ENCODE data around the gene TPPP.

TPPP gene

DNA sequence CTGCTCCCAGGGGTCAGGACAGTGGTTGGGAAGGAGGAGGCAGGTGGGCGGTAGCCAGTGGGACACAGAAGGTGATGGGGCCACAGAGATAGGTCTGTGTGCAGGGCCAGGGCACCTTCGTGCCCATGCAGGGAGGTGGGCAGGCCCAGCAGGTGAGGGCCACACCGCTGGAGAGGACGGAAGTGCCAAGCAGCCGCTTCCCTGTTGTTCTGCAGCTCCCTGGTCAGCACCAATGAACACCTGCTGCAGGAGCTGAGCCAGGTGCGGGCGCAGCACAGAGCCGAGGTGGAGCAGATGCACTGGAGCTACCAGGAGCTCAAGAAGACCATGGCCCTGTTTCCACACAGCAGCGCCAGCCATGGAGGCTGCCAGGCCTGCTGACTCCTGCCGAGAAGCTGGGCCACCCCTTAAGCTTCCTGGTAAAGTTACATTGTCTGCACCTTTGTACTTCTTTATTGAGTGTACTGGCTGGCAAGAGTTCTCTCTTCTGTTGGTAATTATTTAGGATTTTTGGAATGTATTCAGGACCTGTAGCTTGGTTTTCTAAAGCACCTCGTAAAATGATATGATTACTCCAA lies 40.3 kb downstream of the TPPP start:
- no peak for TF ChIP-seq NFRKB (IDR thresholded peaks at IDR 0.05)
- TF ChIP-seq FOXM1 (IDR thresholded peaks at IDR 0.05; ENCODE audit: borderline replicate concordance) = no peak
- no peak for TF ChIP-seq CTBP1 (IDR thresholded peaks at IDR 0.05; ENCODE audit: borderline replicate concordance)
- TF ChIP-seq ELF4 (IDR thresholded peaks at IDR 0.05) = no peak
- TF ChIP-seq HDGF (IDR thresholded peaks at IDR 0.05; ENCODE audit: borderline replicate concordance) = no peak
- no peak for TF ChIP-seq ARNT (IDR thresholded peaks at IDR 0.05)
- TF ChIP-seq BHLHE40 (IDR thresholded peaks at IDR 0.05; ENCODE audit: borderline replicate concordance) = no peak
- TF ChIP-seq SUZ12 (IDR thresholded peaks at IDR 0.05) = no peak
- TF ChIP-seq ZNF384 (IDR thresholded peaks at IDR 0.05) = no peak
- TF ChIP-seq L3MBTL2 (conservative IDR thresholded peaks at IDR 0.05) = no peak
- TF ChIP-seq, protein P1, sequence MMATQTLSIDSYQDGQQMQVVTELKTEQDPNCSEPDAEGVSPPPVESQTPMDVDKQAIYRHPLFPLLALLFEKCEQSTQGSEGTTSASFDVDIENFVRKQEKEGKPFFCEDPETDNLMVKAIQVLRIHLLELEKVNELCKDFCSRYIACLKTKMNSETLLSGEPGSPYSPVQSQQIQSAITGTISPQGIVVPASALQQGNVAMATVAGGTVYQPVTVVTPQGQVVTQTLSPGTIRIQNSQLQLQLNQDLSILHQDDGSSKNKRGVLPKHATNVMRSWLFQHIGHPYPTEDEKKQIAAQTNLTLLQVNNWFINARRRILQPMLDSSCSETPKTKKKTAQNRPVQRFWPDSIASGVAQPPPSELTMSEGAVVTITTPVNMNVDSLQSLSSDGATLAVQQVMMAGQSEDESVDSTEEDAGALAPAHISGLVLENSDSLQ (IDR thresholded peaks at IDR 0.05) = no peak
- no peak for TF ChIP-seq LEF1 (IDR thresholded peaks at IDR 0.05; ENCODE audit: borderline replicate concordance)
- POLR2A ChIA-PET = interaction anchor here (0.9 kb wide), 1 partner anchor 9 kb away, joined by 3 read pairs; no protein-coding TSS in a partner anchor
- no peak for DNase-seq (ENCODE audit: extremely low spot score)
- CTCF ChIA-PET = interaction anchor here (0.6 kb wide), 1 partner anchor 336 kb away, joined by 3 read pairs; no protein-coding TSS in a partner anchor

- CTCF ChIA-PET = no interaction called here
- no peak for TF ChIP-seq BHLHE40 (IDR thresholded peaks at IDR 0.05; ENCODE audit: borderline replicate concordance)
- no peak for DNase-seq (ENCODE audit: extremely low spot score)
- POLR2A ChIA-PET = no interaction called here
Observed at GRCh38 chr5:652023-652515, 41.1 kb downstream of the TPPP start.

GRCh38 chr5:651296-652022 lies 41.7 kb downstream of the TPPP start:
- ChIA-PET POLR2A (no interaction called here), CTCF (no interaction called here)
- no peak for DNase-seq (ENCODE audit: extremely low spot score)
- TF ChIP-seq ARNT (IDR thresholded peaks at IDR 0.05) (no peak), LEF1 (IDR thresholded peaks at IDR 0.05; ENCODE audit: borderline replicate concordance) (no peak), TARDBP (IDR thresholded peaks at IDR 0.05) (no peak), FOXM1 (IDR thresholded peaks at IDR 0.05; ENCODE audit: borderline replicate concordance) (no peak), HDGF (IDR thresholded peaks at IDR 0.05; ENCODE audit: borderline replicate concordance) (no peak), NFRKB (IDR thresholded peaks at IDR 0.05) (no peak), CTBP1 (IDR thresholded peaks at IDR 0.05; ENCODE audit: borderline replicate concordance) (no peak), BHLHE40 (IDR thresholded peaks at IDR 0.05; ENCODE audit: borderline replicate concordance) (no peak), ZNF384 (IDR thresholded peaks at IDR 0.05) (no peak), FOXA1 (IDR thresholded peaks at IDR 0.05) (no peak), FOXK2 (IDR thresholded peaks at IDR 0.05) (no peak), L3MBTL2 (conservative IDR thresholded peaks at IDR 0.05) (no peak), ELF4 (IDR thresholded peaks at IDR 0.05) (no peak), SP1 (IDR thresholded peaks at IDR 0.05) (no peak), SUZ12 (IDR thresholded peaks at IDR 0.05) (no peak)
- TF ChIP-seq, protein P1 (IDR thresholded peaks at IDR 0.05) = no peak

DNA sequence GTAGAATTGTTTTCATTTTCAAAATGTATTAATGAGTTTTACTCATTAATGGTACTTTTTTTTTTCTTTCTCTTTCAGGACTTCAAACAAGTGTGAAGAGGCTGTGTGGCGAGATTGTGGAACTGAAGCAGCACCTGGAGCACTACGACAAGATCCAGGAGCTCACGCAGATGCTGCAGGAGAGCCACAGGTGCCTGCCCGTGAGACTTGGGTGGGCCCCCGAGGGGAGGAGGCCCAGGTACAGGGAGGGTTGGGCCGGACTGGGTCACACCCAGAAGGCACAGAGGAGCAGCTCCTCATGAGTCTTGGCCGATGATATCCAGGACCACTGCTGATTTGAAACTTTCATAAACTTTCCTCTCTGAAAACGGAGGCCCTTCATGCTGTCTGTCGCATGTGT lies 45.4 kb downstream of the TPPP start:
- CTCF ChIA-PET = no interaction called here
- POLR2A ChIA-PET = no interaction called here
- no peak for DNase-seq (ENCODE audit: extremely low spot score)
- TF ChIP-seq NFRKB (IDR thresholded peaks at IDR 0.05) (no peak), SUZ12 (IDR thresholded peaks at IDR 0.05) (no peak), L3MBTL2 (conservative IDR thresholded peaks at IDR 0.05) (no peak)

- POLR2A ChIA-PET = no interaction called here
- CTCF ChIA-PET = no interaction called here
- DNase-seq (ENCODE audit: extremely low spot score) = no peak
- TF ChIP-seq FOXK2 (IDR thresholded peaks at IDR 0.05) (no peak), ARNT (IDR thresholded peaks at IDR 0.05) (no peak)
Observed at GRCh38 chr5:647311-647710, 45.8 kb downstream of the TPPP start.

DNA sequence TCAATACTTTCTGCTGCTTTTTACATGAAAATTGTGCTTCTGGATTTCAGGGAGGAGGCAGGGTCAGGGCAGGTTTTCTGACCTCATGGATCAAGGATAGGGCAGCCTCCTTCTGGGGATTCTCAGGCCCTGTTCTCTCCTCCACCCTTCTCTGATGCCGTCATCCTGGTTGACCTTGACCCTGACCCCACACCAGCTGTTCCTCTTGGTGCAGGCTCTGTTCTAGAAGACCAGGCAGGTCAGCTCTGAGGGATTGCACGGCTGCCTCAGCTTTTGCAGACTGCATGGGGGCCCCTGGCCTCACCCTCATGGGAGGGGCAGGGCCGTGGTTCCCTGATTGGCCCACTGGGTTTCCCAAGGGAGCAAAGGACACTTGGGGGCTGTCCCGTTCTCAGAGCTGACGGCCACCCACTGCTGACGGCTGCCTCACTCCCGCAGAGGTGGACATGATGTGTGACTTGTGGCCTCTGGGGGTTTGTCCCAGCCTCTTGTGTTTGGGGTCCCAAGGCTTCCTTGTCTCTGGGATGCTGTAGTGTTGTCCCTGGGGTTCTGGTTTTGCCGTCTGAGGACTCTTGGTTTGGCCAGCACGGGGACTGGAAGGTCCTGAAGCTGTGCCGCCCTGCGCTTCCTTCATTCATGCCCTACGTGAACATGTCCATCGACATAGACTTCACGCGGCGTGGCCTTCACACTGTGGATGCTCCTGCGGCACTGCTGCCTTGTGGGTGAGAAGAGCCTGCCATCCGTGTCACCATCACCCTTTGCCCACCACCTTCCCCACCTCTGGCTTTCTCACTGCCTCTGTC lies 46.6 kb downstream of the TPPP start:
- DNase-seq (ENCODE audit: extremely low spot score) = no peak
- CTCF ChIA-PET = no interaction called here
- TF ChIP-seq BHLHE40 (IDR thresholded peaks at IDR 0.05; ENCODE audit: borderline replicate concordance) (no peak), LEF1 (IDR thresholded peaks at IDR 0.05; ENCODE audit: borderline replicate concordance) (no peak), TARDBP (IDR thresholded peaks at IDR 0.05) (no peak)
- POLR2A ChIA-PET = no interaction called here

DNA sequence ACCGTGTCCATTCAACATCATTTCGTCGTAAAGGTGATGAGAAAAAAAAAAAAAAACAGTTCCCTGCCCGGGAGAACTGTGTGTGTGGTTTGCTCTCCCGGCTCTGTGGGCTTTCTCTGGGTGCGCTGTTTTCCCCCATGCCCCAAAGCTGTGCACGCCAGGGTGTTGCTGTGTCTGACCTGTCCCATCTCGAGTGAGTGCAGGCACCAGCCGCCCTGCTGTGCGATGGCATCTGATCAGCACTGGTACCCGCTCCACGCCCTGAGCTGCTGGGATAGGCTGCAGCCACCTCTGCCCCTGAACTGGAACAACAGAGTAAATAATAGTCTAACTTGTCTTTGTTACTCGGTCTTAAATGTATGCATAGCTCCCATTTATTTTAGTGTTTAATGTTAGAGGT lies 47.7 kb downstream of the TPPP start:
- ChIA-PET POLR2A (no interaction called here), CTCF (no interaction called here)
- no peak for DNase-seq (ENCODE audit: extremely low spot score)
- no peak for TF ChIP-seq FOXM1 (IDR thresholded peaks at IDR 0.05; ENCODE audit: borderline replicate concordance)
- no peak for TF ChIP-seq BHLHE40 (IDR thresholded peaks at IDR 0.05; ENCODE audit: borderline replicate concordance)
- no peak for TF ChIP-seq SUZ12 (IDR thresholded peaks at IDR 0.05)
- no peak for TF ChIP-seq NFRKB (IDR thresholded peaks at IDR 0.05)
- no peak for TF ChIP-seq FOXK2 (IDR thresholded peaks at IDR 0.05)

Measured in HEK293T (cell line).